SK-N-SH treated with all-trans-retinoic acid at 6 μM for 48 hours (cell line): ENCODE measurements around the gene SAE1.

Experiments used
- ARNTL ChIP-seq: fragments of 450-650 bp; formaldehyde crosslinking; IDR thresholded peaks from 2 replicates; pipeline ENCODE4 v1.5.0; 2020; ENCODE audit warnings: low read depth, mild to moderate bottlenecking, moderate library complexity, borderline replicate concordance
- BACH2 ChIP-seq: fragments of 250-450 bp; sonication (Bioruptor Pico); IDR thresholded peaks from 2 replicates; pipeline ENCODE4 v1.9.0; 2021; ENCODE audit warnings: mild to moderate bottlenecking, borderline replicate concordance
- CSDC2 ChIP-seq: fragments of 250-450 bp; sonication (Bioruptor Pico); IDR thresholded peaks from 2 replicates; pipeline ENCODE4 v1.5.0; 2020; ENCODE audit warnings: mild to moderate bottlenecking, moderate library complexity
- OSR1 ChIP-seq: fragments of 250-450 bp; sonication (Bioruptor Pico); IDR thresholded peaks from 2 replicates; pipeline ENCODE4 v1.8.0; 2022; ENCODE audit warnings: moderate library complexity, mild to moderate bottlenecking, inconsistent platforms
- PATZ1 ChIP-seq: fragments of 250-450 bp; sonication (Bioruptor Pico); IDR thresholded peaks from 2 replicates; pipeline ENCODE4 v1.8.0; 2020; ENCODE audit warnings: mild to moderate bottlenecking, moderate library complexity, borderline replicate concordance
- PPARA ChIP-seq: fragments of 250-450 bp; sonication (Bioruptor Pico); IDR thresholded peaks from 2 replicates; pipeline ENCODE4 v1.5.0; 2020; ENCODE audit warnings: mild to moderate bottlenecking, borderline replicate concordance
- RARB ChIP-seq: fragments of 250-450 bp; sonication (Bioruptor Pico); IDR thresholded peaks from 2 replicates; pipeline ENCODE4 v1.8.0; 2021; ENCODE audit warnings: mild to moderate bottlenecking, moderate library complexity
- TOX ChIP-seq: fragments of 250-450 bp; sonication (Bioruptor Pico); IDR thresholded peaks from 2 replicates; pipeline ENCODE4 v1.8.0; 2021; ENCODE audit warnings: mild to moderate bottlenecking, moderate library complexity, borderline replicate concordance
- ZFP3 ChIP-seq: fragments of 250-450 bp; sonication (Bioruptor Pico); IDR thresholded peaks from 2 replicates; pipeline ENCODE4 v1.5.0; 2020; ENCODE audit warnings: mild to moderate bottlenecking, moderate library complexity
- ZFP30 ChIP-seq: fragments of 450-650 bp; formaldehyde crosslinking; IDR thresholded peaks from 2 replicates; pipeline ENCODE4 v1.5.0; 2022; ENCODE audit warnings: mild to moderate bottlenecking, moderate library complexity
- ZNF8 ChIP-seq: fragments of 450-650 bp; formaldehyde crosslinking; IDR thresholded peaks from 2 replicates; pipeline ENCODE4 v1.5.0; 2020; ENCODE audit warnings: mild to moderate bottlenecking, moderate library complexity
- TF ChIP-seq, protein P1 (sequence below): fragments of 250-450 bp; sonication (Bioruptor Pico); IDR thresholded peaks from 2 replicates; pipeline ENCODE4 v1.5.1; 2020; ENCODE audit warnings: low read depth, mild to moderate bottlenecking, moderate library complexity

DNA sequence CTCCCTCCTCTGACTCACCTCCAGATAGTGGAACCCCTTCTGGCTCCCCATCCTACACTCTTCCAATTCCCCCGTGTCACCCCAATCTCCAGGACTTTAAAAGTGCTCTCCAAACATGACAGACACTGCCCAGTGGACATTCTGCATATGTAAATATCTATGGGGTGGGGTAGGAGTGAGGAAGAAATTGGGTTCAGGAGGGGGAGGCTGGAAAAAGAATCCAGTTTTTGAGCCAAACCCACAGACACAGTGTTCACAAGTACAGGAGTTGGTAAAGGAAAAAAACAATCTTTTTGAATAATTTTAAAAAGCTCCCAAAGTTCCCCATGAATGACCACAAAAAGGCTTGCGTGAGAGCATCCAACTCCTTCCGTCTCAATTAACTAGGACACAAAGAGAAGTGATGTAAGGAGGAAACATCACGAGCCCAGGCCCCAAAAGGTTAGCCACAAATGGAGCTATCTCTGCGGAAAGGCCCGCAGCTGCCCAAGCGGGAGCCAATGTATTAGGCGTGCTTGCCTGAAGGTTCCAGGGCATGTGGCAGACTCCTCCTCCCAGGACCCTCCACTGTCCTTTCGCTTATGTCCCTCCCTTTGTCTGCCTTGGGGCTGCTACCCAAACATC lies 35.0 kb upstream of the SAE1 start:
- TF ChIP-seq PPARA (CRISPR knock-in tag) (no peak), PATZ1 (CRISPR knock-in tag) (no peak), BACH2 (CRISPR knock-in tag) (no peak), ZFP3 (CRISPR knock-in tag) (no peak), CSDC2 (no peak), ZFP30 (CRISPR knock-in tag) (no peak), TOX (CRISPR knock-in tag) (no peak), ZNF8 (no peak), RARB (CRISPR knock-in tag) (no peak), OSR1 (CRISPR knock-in tag) (no peak), ARNTL (CRISPR knock-in tag) (no peak)
- TF ChIP-seq, protein P1, sequence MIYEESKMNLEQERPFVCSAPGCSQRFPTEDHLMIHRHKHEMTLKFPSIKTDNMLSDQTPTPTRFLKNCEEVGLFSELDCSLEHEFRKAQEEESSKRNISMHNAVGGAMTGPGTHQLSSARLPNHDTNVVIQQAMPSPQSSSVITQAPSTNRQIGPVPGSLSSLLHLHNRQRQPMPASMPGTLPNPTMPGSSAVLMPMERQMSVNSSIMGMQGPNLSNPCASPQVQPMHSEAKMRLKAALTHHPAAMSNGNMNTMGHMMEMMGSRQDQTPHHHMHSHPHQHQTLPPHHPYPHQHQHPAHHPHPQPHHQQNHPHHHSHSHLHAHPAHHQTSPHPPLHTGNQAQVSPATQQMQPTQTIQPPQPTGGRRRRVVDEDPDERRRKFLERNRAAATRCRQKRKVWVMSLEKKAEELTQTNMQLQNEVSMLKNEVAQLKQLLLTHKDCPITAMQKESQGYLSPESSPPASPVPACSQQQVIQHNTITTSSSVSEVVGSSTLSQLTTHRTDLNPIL (CRISPR knock-in tag), result no peak
